Measurements from ENCODE around the gene GBE1. TPM values are rescaled to one million over a fixed set of nuclear protein-coding genes. Genes with fewer than 3 reads are reported as not detected.

The GBE1 gene
- total RNA-seq, 1 donor from 2014 or later, result 14.7 TPM

- Mint-ChIP-seq H3K27ac (no peak overlapping the region), H3K27me3 (no peaks in the 10 kb centered on the region), H3K36me3 (no peaks in the 10 kb centered on the region), H3K4me1 (ENCODE audit: unreplicated experiment) (no peaks in the 10 kb centered on the region), H3K9me3 (no peaks in the 10 kb centered on the region), H3K4me3 (no peak overlapping the region)
- no peak for DNase-seq (ENCODE audit: extremely low spot score, unreplicated experiment)
- TF ChIP-seq CTCF (conservative IDR thresholded peaks at IDR 0.05), result no peak
Measured at GRCh38 chr3:81484520-81484919, 276.9 kb downstream of the GBE1 start.

GRCh38 chr3:81483046-81483445 lies 278.4 kb downstream of the GBE1 start:
- no peaks in the 10 kb centered on the region for H3K27me3 Mint-ChIP-seq
- H3K4me3 Mint-ChIP-seq, result no peak overlapping the region
- no peak overlapping the region for H3K27ac Mint-ChIP-seq
- DNase-seq (ENCODE audit: extremely low spot score, unreplicated experiment), result no peak
- no peak for TF ChIP-seq CTCF (conservative IDR thresholded peaks at IDR 0.05)
- H3K4me1 Mint-ChIP-seq (ENCODE audit: unreplicated experiment), result no peaks in the 10 kb centered on the region
- H3K9me3 Mint-ChIP-seq, result no peaks in the 10 kb centered on the region
- no peaks in the 10 kb centered on the region for H3K36me3 Mint-ChIP-seq

GRCh38 chr3:81477740-81478139 lies 283.7 kb downstream of the GBE1 start:
- no peaks in the 10 kb centered on the region for H3K4me1 Mint-ChIP-seq (ENCODE audit: unreplicated experiment)
- H3K9me3 Mint-ChIP-seq, result no peaks in the 10 kb centered on the region
- no peak overlapping the region for H3K27ac Mint-ChIP-seq
- H3K36me3 Mint-ChIP-seq, result no peaks in the 10 kb centered on the region
- no peak for DNase-seq (ENCODE audit: extremely low spot score, unreplicated experiment)
- no peaks in the 10 kb centered on the region for H3K27me3 Mint-ChIP-seq
- no peak for TF ChIP-seq CTCF (conservative IDR thresholded peaks at IDR 0.05)
- H3K4me3 Mint-ChIP-seq, result no peak overlapping the region

- DNase-seq (ENCODE audit: extremely low spot score, unreplicated experiment), result no peak
- H3K36me3 Mint-ChIP-seq, result no peaks in the 10 kb centered on the region
- H3K27me3 Mint-ChIP-seq, result no peaks in the 10 kb centered on the region
- no peaks in the 10 kb centered on the region for H3K9me3 Mint-ChIP-seq
- H3K4me3 Mint-ChIP-seq, result no peak overlapping the region
- no peaks in the 10 kb centered on the region for H3K4me1 Mint-ChIP-seq (ENCODE audit: unreplicated experiment)
- no peak for TF ChIP-seq CTCF (conservative IDR thresholded peaks at IDR 0.05)
- no peak overlapping the region for H3K27ac Mint-ChIP-seq
Measured at GRCh38 chr3:81476692-81477091, 284.8 kb downstream of the GBE1 start.

GRCh38 chr3:81472600-81473362 lies 288.7 kb downstream of the GBE1 start:
- Mint-ChIP-seq H3K9me3 (no peaks in the 10 kb centered on the region), H3K27ac (no peak overlapping the region), H3K36me3 (no peaks in the 10 kb centered on the region), H3K27me3 (no peaks in the 10 kb centered on the region), H3K4me1 (ENCODE audit: unreplicated experiment) (no peaks in the 10 kb centered on the region), H3K4me3 (no peak overlapping the region)
- no peak for DNase-seq (ENCODE audit: extremely low spot score, unreplicated experiment)
- no peak for TF ChIP-seq CTCF (conservative IDR thresholded peaks at IDR 0.05)
